Stimulated activated CD8-positive, alpha-beta memory T cell treated with anti-CD3 and anti-CD28 coated beads, Interleukin-12 subunit alpha, Interleukin-12 subunit beta, amount 100 ng/mL, for 1 hour (primary cell): ENCODE data around the gene TLR8.

Experiments
- DNase-seq: peaks from one replicate; pipeline ENCODE4 v3.0.0-alpha.2; 2020; ENCODE audit warnings: low read depth

TLR8 gene

GRCh38 chrX:12906046-12906761, at the start of gene TLR8:
Gene TLR8, plus strand, starts transcription at chrX:12906620. Its CDS starts 87 bp downstream, at chrX:12906707.
- DNase-seq, result no peak

DNA sequence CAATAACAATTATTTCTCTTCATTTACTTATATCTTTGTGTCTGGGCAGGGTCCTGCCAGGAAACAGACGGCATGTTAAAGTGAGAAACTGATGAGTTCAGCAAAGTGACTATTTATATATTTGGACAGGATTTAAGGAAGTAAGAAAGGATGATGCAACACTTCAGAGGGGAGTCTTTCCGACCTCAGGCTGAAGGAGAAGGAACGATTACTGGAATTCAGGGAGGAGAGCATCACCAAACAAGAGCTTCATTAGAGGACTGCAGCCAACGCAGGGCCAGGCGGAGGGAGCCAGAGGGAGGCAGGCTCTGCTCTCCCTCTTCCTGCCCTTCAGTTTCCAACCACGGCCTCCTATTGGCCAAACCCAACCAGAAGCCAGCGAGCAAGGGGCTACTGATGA, 41.1 kb upstream of the TLR8 start:
- DNase-seq, result no peak

GRCh38 chrX:12866451-12867377, 39.7 kb upstream of the TLR8 start, which contains the start of gene TLR7:
Gene TLR7, plus strand, starts transcription at chrX:12867072. Its CDS starts 507 bp downstream, at chrX:12867579.
- no peak for DNase-seq

GRCh38 chrX:12867685-12868084, 38.7 kb upstream of the TLR8 start:
- DNase-seq, result no peak

DNA sequence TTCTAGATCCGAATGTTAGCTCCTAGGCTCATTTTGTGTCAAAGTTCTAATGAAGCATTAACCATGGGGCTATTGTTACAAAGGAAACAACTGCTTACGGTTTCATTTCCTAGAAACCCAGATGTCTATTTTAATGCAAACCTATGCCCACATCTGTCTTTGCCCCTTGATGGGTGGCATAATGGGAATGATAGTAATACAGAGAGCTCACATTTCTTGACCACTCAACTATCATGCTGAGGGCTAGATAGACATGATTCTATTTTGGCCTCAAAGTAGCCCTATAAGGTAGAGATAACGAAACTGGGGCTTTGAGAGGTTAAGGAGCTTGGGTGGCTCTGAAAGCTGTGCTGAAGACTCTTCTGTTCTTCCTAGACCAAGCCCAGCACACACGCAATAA, 37.7 kb upstream of the TLR8 start:
- no peak for DNase-seq

DNA sequence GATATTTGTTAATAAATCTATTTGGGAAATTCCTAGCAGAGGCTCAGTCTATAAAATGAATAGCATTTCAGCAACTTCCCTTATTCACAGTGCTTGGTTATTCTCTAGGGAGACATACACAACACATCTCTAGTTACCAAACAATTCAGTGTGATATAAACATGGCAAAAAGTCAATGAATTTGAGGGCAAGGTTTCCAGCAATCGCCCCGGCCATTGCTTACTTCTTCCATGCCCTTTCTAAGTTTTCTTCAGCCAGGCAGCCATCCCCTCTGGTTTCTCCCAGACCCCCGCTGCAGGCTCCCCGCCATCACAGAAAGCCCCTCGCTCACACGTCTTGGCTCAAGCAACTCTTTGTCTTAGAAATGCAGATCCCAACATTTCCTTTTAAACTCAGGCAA, 35.2 kb upstream of the TLR8 start:
- DNase-seq, result no peak

GRCh38 chrX:12872741-12873140, 33.7 kb upstream of the TLR8 start:
- no peak for DNase-seq

- DNase-seq, result no peak
These were observed 31.8 kb upstream of the TLR8 start for GRCh38 chrX:12874581-12874980.

DNA sequence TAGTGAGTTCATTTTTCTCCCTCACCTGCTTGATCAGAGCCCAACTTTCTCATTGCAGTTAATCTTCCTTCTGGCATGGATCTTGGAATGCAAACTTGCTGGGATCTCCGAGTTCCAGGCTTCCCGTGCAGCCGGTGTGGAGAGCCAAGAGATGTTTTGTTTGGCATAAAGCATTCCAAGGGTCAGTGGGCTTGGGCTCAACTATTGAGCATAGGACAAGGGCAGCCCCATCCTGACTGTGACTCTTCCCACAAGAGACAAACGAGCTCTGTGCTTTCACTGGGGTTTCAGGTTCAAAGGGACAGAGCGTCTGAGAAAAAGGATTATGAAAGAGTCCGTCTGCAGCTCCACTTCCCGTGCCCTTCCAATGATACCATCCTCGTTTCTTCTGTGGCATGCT, 29.0 kb upstream of the TLR8 start:
- DNase-seq, result no peak

DNA sequence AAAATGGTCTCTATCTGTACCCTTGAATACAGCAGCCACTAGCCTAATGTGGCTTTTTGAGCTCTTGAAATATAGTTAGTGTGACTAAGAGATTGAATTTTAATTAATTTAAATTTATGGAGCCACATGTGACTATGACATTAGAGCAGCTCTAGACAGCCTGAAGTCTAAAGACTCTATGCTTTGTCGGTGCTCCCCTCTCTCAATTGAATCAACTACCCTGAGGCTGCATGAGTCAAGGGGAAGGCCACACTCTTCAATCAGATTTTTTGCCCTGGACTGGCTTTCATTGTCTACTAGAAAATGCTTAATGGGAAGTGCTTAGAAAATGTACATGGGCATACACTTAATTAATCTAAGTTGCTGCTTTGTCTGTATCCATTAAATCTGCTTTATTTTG, 27.9 kb upstream of the TLR8 start:
- DNase-seq, result no peak

- no peak for DNase-seq
These were observed 24.5 kb upstream of the TLR8 start for GRCh38 chrX:12881914-12882313.

GRCh38 chrX:12885508-12885907, 20.9 kb upstream of the TLR8 start:
- DNase-seq, result no peak

DNA sequence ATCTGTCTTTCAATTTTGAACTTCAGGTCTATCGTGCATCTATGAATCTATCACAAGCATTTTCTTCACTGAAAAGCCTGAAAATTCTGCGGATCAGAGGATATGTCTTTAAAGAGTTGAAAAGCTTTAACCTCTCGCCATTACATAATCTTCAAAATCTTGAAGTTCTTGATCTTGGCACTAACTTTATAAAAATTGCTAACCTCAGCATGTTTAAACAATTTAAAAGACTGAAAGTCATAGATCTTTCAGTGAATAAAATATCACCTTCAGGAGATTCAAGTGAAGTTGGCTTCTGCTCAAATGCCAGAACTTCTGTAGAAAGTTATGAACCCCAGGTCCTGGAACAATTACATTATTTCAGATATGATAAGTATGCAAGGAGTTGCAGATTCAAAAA, 19.9 kb upstream of the TLR8 start:
- DNase-seq, result no peak

DNA sequence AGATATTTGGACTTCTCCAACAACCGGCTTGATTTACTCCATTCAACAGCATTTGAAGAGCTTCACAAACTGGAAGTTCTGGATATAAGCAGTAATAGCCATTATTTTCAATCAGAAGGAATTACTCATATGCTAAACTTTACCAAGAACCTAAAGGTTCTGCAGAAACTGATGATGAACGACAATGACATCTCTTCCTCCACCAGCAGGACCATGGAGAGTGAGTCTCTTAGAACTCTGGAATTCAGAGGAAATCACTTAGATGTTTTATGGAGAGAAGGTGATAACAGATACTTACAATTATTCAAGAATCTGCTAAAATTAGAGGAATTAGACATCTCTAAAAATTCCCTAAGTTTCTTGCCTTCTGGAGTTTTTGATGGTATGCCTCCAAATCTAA, 19.3 kb upstream of the TLR8 start:
- DNase-seq, result no peak

- no peak for DNase-seq
These were observed 18.7 kb upstream of the TLR8 start for GRCh38 chrX:12887767-12888166.

DNA sequence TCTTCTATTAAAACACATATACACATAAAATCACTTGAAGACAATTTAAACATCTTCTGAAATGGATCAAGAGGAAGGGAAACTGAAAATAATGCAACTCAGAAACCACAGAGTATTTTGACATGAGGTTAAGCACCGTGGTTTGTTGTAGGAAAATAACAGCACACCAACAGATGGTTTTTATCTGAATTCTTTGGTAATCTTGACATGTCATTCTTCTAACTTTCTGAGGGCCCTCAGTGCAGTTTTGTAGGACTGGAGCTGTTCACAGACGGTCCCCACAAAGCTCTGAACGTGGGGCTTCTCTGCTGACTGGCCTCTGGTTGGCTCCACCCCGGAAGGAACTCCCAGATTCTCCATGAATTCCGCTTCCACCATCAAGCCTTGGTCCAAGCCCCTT, 16.0 kb upstream of the TLR8 start:
- no peak for DNase-seq

DNA sequence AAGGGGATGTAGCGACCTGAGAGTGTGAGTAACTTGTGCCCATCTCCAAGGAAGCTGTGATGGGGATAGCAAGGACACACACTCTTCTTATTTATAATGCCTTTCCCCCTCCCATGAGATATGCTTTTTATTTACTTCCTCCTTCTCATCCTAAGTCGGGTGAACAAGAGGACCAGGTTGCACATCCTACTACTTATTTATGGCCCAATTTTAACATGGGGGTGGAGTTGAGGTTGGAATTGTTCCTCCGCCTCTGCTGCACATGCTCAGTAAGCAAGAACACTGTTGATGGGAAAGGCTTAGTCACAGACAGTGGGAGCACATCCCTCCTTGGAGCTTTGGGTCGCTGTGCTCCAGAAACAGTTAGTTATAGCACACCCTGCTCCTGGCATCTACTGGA, 15.2 kb upstream of the TLR8 start:
- DNase-seq, result no peak

- no peak for DNase-seq
These were observed 14.4 kb upstream of the TLR8 start for GRCh38 chrX:12891915-12892506.

GRCh38 chrX:12892716-12893115, 13.7 kb upstream of the TLR8 start:
- DNase-seq, result no peak

DNA sequence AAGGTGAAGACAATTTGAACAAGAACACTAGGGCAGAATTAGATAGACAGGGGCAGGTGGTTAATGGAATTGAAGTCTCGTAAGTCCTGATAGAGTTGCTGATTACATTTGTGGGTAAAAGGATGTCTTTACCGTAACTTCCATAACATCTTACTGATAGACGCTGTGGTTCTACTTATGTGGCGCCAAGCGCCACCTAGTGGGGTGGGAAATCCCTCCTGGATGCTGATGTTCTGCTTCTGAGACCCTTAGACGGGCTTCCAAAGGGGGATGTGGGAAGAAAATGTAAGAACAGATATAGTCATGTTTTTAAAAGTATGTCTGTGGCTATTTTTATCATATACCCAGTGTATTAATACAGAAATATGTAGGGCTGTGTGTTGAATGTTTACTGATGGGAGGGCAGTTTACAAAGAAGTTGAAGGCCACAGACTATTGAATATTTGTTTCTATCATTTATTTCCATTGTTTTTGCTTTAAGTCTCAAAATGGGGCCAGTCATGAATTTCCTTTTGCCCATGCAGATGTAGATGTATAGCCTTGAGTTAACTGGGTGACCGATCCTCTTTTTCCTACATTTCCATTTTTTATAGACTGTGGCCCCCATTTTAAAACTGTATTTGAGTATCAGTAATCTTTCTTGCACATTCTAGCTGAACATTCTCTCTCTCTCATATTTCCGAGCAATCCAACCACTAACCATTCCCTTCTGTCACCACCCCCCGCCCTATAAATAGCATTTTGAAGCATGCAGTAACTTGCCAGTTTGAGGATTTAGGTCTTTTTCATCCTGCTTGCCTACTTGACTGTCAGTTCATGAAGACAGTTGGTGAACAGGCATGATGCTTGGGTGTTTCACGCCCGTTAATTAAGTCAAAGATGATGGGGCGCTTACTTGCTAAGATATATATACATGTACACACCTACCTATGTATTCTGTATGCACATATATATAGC, 12.1 kb upstream of the TLR8 start:
- DNase-seq, result peak; percentile 20

- no peak for DNase-seq
These were observed 10.6 kb upstream of the TLR8 start for GRCh38 chrX:12895866-12896265.

DNA sequence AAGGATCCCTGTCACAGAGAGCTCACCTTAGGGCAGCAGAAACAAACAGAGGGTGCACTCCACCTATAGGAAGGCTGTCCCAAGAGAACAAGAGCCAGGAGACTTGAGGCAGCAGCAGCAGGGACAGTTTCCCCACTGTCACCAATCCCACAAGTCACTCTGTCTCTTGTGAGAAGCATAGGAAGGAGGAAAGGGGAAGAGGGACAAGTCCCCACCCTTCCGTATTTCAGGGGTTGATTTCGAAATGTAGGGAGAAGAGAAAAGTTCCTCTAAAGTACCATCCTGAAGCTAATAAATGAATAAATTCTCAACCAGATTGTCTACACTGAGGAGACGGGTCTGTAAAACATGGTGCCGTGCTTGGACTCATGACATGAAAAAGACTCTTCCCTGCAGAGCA, 9.5 kb upstream of the TLR8 start:
- no peak for DNase-seq
